Measurements from ENCODE around the gene LIPC.
A peak's percentile ranks its signal among the peaks of the same experiment; 100 is the strongest.

LIPC gene

GRCh38 chr15:58396181-58396580, 35.6 kb upstream of the LIPC start:
- no peak for TF ChIP-seq CTCF (conservative IDR thresholded peaks at IDR 0.05; ENCODE audit: control insufficient read depth, insufficient read depth, low read depth, low read length)
- H3K4me3 ChIP-seq (ENCODE audit: control insufficient read depth, low read depth, low read length) = no peak overlapping the region
- peak; percentile 98 for DNase-seq (ENCODE audit: low read depth)

- TF ChIP-seq CTCF (conservative IDR thresholded peaks at IDR 0.05; ENCODE audit: control insufficient read depth, insufficient read depth, low read depth, low read length) = no peak
- no peak overlapping the region for H3K4me3 ChIP-seq (ENCODE audit: control insufficient read depth, low read depth, low read length)
- DNase-seq (ENCODE audit: low read depth) = no peak
Measured at GRCh38 chr15:58398071-58398470, 33.7 kb upstream of the LIPC start.

- no peak overlapping the region for H3K4me3 ChIP-seq (ENCODE audit: control insufficient read depth, low read depth, low read length)
- DNase-seq (ENCODE audit: low read depth) = no peak
Measured at GRCh38 chr15:58398643-58399042, 33.1 kb upstream of the LIPC start.

GRCh38 chr15:58399739-58400138, 32.1 kb upstream of the LIPC start:
- DNase-seq (ENCODE audit: low read depth) = no peak
- TF ChIP-seq CTCF (conservative IDR thresholded peaks at IDR 0.05; ENCODE audit: control insufficient read depth, insufficient read depth, low read depth, low read length) = no peak
- no peak overlapping the region for H3K4me3 ChIP-seq (ENCODE audit: control insufficient read depth, low read depth, low read length)

More at GRCh38 chr15:58398643-58399042, 33.1 kb upstream of the LIPC start:
- no peak for TF ChIP-seq CTCF (conservative IDR thresholded peaks at IDR 0.05; ENCODE audit: control insufficient read depth, insufficient read depth, low read depth, low read length)

- TF ChIP-seq CTCF (conservative IDR thresholded peaks at IDR 0.05; ENCODE audit: control insufficient read depth, insufficient read depth, low read depth, low read length) = no peak
- no peak for DNase-seq (ENCODE audit: low read depth)
- no peak overlapping the region for H3K4me3 ChIP-seq (ENCODE audit: control insufficient read depth, low read depth, low read length)
Measured at GRCh38 chr15:58401276-58401675, 30.5 kb upstream of the LIPC start.

- TF ChIP-seq CTCF (conservative IDR thresholded peaks at IDR 0.05; ENCODE audit: control insufficient read depth, insufficient read depth, low read depth, low read length) = no peak
- DNase-seq (ENCODE audit: low read depth) = peak; percentile 29
- no peak overlapping the region for H3K4me3 ChIP-seq (ENCODE audit: control insufficient read depth, low read depth, low read length)
Measured at GRCh38 chr15:58401991-58402649, 29.7 kb upstream of the LIPC start.

- no peak overlapping the region for H3K4me3 ChIP-seq (ENCODE audit: control insufficient read depth, low read depth, low read length)
- no peak for DNase-seq (ENCODE audit: low read depth)
- TF ChIP-seq CTCF (conservative IDR thresholded peaks at IDR 0.05; ENCODE audit: control insufficient read depth, insufficient read depth, low read depth, low read length) = no peak
Measured at GRCh38 chr15:58403581-58403980, 28.2 kb upstream of the LIPC start.

Measured in fibroblast of mammary gland (primary cell).